Gastroesophageal sphincter (tissue), 4 donors: ENCODE data around the gene CLEC4M. TPM values are rescaled to one million over a fixed set of nuclear protein-coding genes. Genes with fewer than 3 reads are reported as not detected.

ENCODE experiments used
- ATAC-seq: fragments of 150-250 bp; one replicate; pipeline ENCODE4 v1.9.1; 2016; ENCODE audit warnings: mild to moderate bottlenecking, moderate library complexity
- H3K27ac ChIP-seq, 4 donors: fragments of 200-600 bp; sonication (generic) in 3 of 4; 1 replicate in 3 of 4; 2 replicates in 1 of 4; pipeline ENCODE4 v1.5.1; 2016 to 2019
- H3K27me3 ChIP-seq: fragments of 200-600 bp; sonication (generic); one replicate; pipeline ENCODE4 v1.5.1; 2019
- H3K36me3 ChIP-seq, 2 donors: fragments of 200-600 bp; sonication (generic); one replicate each; pipeline ENCODE4 v1.5.1; 2019; ENCODE audit warnings: control low read depth in 1 of 2
- H3K4me1 ChIP-seq, 3 donors: fragments of 200-600 bp; sonication (generic); 1 replicate in 2 of 3; 2 replicates in 1 of 3; pipeline ENCODE4 v1.5.1; 2016 to 2019; ENCODE audit warnings: control low read depth in 2 of 3
- H3K4me3 ChIP-seq, 2 donors: fragments of 200-600 bp; sonication (generic); one replicate each; pipeline ENCODE4 v1.5.1; 2019; ENCODE audit warnings: mild to moderate bottlenecking in 1 of 2, moderate library complexity in 1 of 2
- H3K9me3 ChIP-seq, 3 donors: fragments of 200-600 bp; sonication (generic); one replicate each; pipeline ENCODE4 v1.5.1; 2017 to 2019; ENCODE audit warnings: control low read depth in 2 of 3
- EP300 ChIP-seq: sonication (generic); formaldehyde crosslinking; IDR thresholded peaks from one replicate; pipeline ENCODE4 v1.6.1; 2017; ENCODE audit warnings: antibody characterized with exemption, mild to moderate bottlenecking
- POLR2A ChIP-seq, 2 donors: fragments of 450-650 bp; IDR thresholded peaks; one replicate each; pipeline ENCODE4 v1.6.1; 2017; ENCODE audit warnings: antibody characterized with exemption in 2 of 2, mild to moderate bottlenecking in 2 of 2, moderate library complexity in 1 of 2
- POLR2AphosphoS5 ChIP-seq: sonication (generic); formaldehyde crosslinking; IDR thresholded peaks from one replicate; pipeline ENCODE4 v1.6.1; 2017; ENCODE audit warnings: antibody characterized with exemption
- WGBS, 2 donors: methylation state at CpG; one replicate each; pipeline ENCODE4 v1.1.5; 2018; ENCODE audit warnings: low coverage in 1 of 2; 5-methylcytosine and 5-hydroxymethylcytosine counted together
- total RNA-seq, 4 donors: library from RNA; depleted of rRNA; stranded (reverse); fragments of >200 nt; gene quantifications; one replicate each; pipeline ENCODE4 v1.1.0, GENCODE V29; 2016
- TF ChIP-seq, protein P1 (sequence below), 4 experiments: fragments of 200-600 bp in 2 of 4; fragments of 450-650 bp in 2 of 4; sonication (generic) in 1 of 4; IDR thresholded peaks; one replicate each; pipeline ENCODE4 v1.5.1; 2017 to 2019; ENCODE audit warnings: antibody characterized with exemption in 4 of 4, mild to moderate bottlenecking in 2 of 4, moderate library complexity in 2 of 4

The CLEC4M gene
- total RNA-seq, 4 donors from 2014 or later: not detected

DNA sequence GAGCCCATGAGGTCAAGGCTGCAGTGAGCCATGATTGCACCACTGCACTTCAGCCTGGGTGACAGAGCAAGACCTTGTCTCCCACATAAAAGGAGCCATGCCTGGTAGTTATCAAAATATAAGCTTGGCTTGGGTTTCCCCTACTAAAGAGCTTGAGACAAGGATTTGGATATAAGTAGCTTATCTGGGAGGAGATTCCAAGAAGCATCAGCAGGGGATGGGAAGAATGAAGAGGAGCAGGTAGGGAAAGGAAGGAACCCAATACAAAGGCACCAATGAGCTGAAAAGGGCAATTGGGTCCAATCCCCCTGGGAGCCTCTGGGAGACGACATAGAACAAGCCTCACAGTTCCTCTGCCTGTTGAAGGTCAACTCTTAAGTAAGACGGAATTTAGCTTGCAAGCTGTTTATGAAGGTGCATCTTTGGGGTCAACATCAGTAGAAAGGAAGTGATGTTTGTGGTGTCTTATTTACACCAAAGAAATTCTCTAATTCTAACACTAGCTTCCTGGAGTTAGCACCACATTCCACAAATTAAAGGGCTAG lies 23.8 kb upstream of the CLEC4M start:
- no peaks in the 10 kb centered on the region for H3K9me3 ChIP-seq

DNA sequence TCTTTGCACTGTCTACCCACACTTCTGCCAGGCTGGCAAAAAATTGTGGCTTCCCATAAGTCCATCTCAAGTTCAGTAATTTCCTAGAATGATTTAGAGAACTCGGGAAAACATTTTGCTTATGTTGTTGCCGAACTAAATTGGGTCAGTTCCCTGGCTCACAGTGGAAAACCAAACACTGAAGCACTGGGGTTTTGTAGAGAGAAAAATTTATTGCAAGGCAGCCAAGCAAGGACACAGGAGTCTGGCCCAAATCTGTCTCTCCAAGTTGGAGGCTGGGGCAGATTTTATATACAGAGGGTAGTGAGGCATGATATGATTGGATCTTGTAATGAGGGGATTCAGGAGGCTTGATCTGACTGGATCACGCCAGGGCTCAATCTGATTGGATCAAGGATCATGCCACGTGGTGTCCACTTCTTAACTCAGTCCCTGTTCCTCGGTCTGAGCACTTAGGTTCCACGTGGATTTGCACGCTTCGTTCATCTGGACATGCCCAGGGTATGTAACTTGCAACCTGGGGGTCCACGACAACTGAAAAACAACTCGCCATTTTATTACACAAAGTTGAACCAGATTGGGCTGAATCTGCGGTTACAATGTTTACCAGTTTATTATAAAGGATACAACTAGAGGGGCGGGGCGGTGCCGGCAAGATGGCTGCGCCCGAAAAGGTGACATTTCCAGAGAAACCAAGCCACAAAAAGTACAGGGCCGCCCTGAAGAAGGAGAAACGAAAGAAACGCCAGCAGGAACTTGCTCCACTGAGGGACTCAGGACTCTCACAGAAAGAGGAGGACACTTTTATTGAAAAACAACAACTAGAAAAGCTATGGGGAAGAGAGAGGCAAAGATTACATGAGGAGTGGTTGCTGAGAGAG lies 23.0 kb upstream of the CLEC4M start:
- no peak for ATAC-seq
- Histone ChIP-seq H3K27ac (no peak overlapping the region), H3K4me1 (no peaks in the 10 kb centered on the region), H3K36me3 (no peaks in the 10 kb centered on the region), H3K27me3 (peaks cover 45% of the 10 kb centered on the region), H3K9me3 (no peaks in the 10 kb centered on the region), H3K4me3 (no peak overlapping the region)
- TF ChIP-seq POLR2AphosphoS5 (no peak), EP300 (no peak), POLR2A (IDR thresholded peaks at IDR 0.05) (no peak)
- TF ChIP-seq, protein P1, sequence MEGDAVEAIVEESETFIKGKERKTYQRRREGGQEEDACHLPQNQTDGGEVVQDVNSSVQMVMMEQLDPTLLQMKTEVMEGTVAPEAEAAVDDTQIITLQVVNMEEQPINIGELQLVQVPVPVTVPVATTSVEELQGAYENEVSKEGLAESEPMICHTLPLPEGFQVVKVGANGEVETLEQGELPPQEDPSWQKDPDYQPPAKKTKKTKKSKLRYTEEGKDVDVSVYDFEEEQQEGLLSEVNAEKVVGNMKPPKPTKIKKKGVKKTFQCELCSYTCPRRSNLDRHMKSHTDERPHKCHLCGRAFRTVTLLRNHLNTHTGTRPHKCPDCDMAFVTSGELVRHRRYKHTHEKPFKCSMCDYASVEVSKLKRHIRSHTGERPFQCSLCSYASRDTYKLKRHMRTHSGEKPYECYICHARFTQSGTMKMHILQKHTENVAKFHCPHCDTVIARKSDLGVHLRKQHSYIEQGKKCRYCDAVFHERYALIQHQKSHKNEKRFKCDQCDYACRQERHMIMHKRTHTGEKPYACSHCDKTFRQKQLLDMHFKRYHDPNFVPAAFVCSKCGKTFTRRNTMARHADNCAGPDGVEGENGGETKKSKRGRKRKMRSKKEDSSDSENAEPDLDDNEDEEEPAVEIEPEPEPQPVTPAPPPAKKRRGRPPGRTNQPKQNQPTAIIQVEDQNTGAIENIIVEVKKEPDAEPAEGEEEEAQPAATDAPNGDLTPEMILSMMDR (IDR thresholded peaks at IDR 0.05): no peak
- 37 to 43% methylated on average over 3 to 5 of the region's 19 CpGs for WGBS, 2 donors

More for the DNA sequence above, 23.8 kb upstream of the CLEC4M start:
- Histone ChIP-seq H3K27ac (no peak overlapping the region), H3K27me3 (peaks cover 52% of the 10 kb centered on the region), H3K4me1 (no peaks in the 10 kb centered on the region), H3K36me3 (no peaks in the 10 kb centered on the region), H3K4me3 (no peak overlapping the region)
- no peak for ATAC-seq
- no peak for TF ChIP-seq POLR2A (IDR thresholded peaks at IDR 0.05)
- TF ChIP-seq EP300: no peak
- TF ChIP-seq POLR2AphosphoS5: no peak
- TF ChIP-seq, protein P1 (IDR thresholded peaks at IDR 0.05): no peak
- WGBS, 2 donors: 33 to 57% methylated on average over 1 to 2 of the region's 2 CpGs

DNA sequence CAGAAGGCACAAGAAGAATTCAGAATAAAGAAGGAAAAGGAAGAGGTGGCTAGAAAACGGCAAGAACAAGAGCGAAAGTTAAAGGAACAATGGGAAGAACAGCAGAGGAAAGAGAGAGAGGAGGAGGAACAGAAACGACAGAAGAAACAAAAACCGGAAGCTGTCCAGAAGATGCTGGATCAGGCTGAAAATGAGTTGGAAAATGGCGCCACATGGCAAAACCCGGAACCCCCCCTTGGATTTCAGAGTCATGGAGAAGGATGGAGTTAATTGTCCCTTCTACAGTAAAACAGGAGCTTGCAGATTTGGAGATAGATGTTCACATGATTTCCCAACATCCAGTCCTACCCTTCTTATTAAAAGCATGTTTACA lies 22.4 kb upstream of the CLEC4M start:
- Histone ChIP-seq H3K4me3 (no peak overlapping the region), H3K27me3 (peaks cover 44% of the 10 kb centered on the region), H3K9me3 (no peaks in the 10 kb centered on the region), H3K4me1 (no peaks in the 10 kb centered on the region), H3K27ac (no peak overlapping the region), H3K36me3 (no peaks in the 10 kb centered on the region)
- TF ChIP-seq POLR2A (IDR thresholded peaks at IDR 0.05): no peak
- no peak for TF ChIP-seq POLR2AphosphoS5
- no peak for TF ChIP-seq EP300
- TF ChIP-seq, protein P1 (IDR thresholded peaks at IDR 0.05): no peak
- no peak for ATAC-seq
- 81 to 93% methylated on average over 4 to 6 of the region's 6 CpGs for WGBS, 2 donors

DNA sequence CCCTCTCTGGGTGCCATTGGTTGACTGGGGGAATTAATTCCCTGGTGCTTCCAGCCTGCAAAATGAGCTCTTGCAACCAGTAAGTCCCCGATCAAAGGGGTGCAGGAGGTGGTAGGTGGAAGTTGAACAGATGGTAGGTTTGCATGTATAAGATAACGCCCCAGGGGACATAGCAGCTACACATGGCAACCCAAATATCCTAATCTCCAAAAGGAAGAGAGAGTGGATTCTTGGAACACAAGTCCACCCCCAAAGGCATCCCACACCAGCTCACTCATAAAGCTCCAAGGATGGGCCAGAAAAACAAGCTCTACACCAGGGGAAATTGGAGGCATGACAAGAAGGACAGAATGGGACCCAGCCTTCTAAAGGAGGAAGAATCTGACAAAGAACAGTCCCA lies 20.5 kb upstream of the CLEC4M start:
- Histone ChIP-seq H3K4me3 (no peak overlapping the region), H3K9me3 (no peaks in the 10 kb centered on the region), H3K27me3 (peaks cover 50% of the 10 kb centered on the region), H3K36me3 (no peaks in the 10 kb centered on the region), H3K4me1 (no peaks in the 10 kb centered on the region), H3K27ac (no peak overlapping the region)
- ATAC-seq: no peak
- WGBS, 2 donors: 81% methylated on average over 2 of the region's 2 CpGs; no CpG with 5 or more reads in 1 of the 2 donors
- TF ChIP-seq, protein P1 (IDR thresholded peaks at IDR 0.05): no peak
- TF ChIP-seq EP300 (no peak), POLR2AphosphoS5 (no peak), POLR2A (IDR thresholded peaks at IDR 0.05) (no peak)

DNA sequence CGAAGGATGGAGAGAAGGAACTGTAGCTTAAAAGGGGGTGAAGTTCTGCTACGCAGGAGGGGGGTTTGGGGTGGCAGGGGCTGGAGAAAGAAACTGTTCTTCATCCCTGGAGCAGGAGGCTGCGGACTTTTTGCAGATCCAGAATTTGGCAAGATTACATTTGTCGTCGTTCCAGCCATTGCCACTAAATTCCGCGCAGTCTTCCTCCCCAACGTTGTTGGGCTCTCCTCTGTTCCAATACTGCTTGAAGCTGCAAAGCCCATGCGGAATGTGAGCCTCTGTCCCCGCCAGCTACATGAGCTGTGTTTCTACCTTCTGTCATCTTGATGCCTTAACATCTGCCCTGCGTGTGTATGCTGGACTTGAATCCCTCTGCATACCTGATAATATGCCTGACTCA lies 20.1 kb upstream of the CLEC4M start:
- H3K27me3 ChIP-seq: peaks cover 52% of the 10 kb centered on the region
- TF ChIP-seq POLR2A (IDR thresholded peaks at IDR 0.05): no peak
- H3K4me1 ChIP-seq: no peaks in the 10 kb centered on the region
- H3K4me3 ChIP-seq: no peak overlapping the region
- no peaks in the 10 kb centered on the region for H3K36me3 ChIP-seq
- H3K9me3 ChIP-seq: no peaks in the 10 kb centered on the region
- ATAC-seq: no peak
- WGBS, 2 donors: 50 to 74% methylated on average over 8 to 10 of the region's 11 CpGs
- no peak overlapping the region for H3K27ac ChIP-seq
